ENCODE measurements around the gene ZBP1.

The ZBP1 gene

DNA sequence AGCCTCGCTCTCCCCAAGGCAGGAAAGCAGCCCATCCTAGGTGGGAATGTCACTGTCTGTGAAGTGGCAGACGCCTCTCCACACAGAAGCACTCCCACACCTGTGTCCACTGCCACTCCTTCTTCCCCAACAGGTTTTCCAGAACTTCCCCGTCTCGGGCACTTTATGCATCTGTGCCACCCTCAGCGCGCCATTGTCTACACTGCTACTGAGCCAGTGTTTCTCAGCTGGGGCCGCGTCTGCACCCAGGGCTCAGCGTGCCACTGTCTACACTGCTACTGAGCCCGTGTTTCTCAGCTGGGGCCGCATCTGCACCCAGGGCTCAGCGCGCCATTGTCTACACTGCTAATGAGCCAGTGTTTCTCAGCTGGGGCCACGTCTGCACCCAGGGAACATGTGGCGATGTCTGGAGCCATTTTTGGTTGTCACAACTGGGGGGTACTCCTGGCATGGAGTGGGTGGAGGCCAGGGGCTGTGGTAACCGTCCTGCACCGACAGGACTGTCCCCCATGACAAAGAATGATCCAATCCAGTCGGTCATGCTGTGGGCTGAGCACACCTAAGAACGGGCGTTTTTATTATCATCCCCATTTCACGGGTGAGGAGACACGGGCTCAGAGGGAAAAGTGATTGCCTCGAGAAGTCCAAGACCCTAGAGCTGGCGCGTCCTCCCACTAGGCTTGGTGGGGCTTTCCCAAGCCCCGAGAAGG lies 41.7 kb upstream of the ZBP1 start:
- WGBS, result 90% methylated on average over 26 of the region's 26 CpGs
- no peak overlapping the region for H2BK5ac ChIP-seq (ENCODE audit: low read depth, low read length, poor library complexity, severe bottlenecking)
- H2AFZ ChIP-seq (ENCODE audit: low read depth, low read length), result no peak overlapping the region
- peaks cover 51% of the 10 kb centered on the region for H3K79me1 ChIP-seq (replicated peaks; ENCODE audit: low read length, poor library complexity, severe bottlenecking)
- H3K4me2 ChIP-seq (ENCODE audit: low read length, poor library complexity, severe bottlenecking), result no peak overlapping the region
- no peaks in the 10 kb centered on the region for H3K27me3 ChIP-seq (ENCODE audit: control insufficient read depth in 1 of 2, insufficient read depth in 1 of 2, low read length in 2 of 2)
- no peak for DNase-seq
- no peak overlapping the region for H3K4ac ChIP-seq (ENCODE audit: low read depth in 1 of 2, low read length in 2 of 2)
- no peak overlapping the region for H4K91ac ChIP-seq (ENCODE audit: low read length)
- H2BK12ac ChIP-seq (ENCODE audit: low read length in 2 of 2), result no peak overlapping the region
- H3K36me3 ChIP-seq (ENCODE audit: control insufficient read depth in 1 of 2, insufficient read depth in 2 of 2, low read depth in 1 of 2, low read length in 2 of 2), result peaks cover 0 to 48% of the 10 kb centered on the region in 2 experiments
- H3K14ac ChIP-seq (ENCODE audit: low read length in 2 of 2), result no peak overlapping the region
- H3K4me1 ChIP-seq (ENCODE audit: control insufficient read depth, insufficient read depth, low read depth, low read length), result peaks cover 4% of the 10 kb centered on the region
- H4K8ac ChIP-seq (ENCODE audit: low read length), result no peak overlapping the region
- H3K4me3 ChIP-seq (ENCODE audit: insufficient read depth in 1 of 2, low read depth in 1 of 2, low read length in 2 of 2), result no peak overlapping the region
- H3K27ac ChIP-seq (ENCODE audit: low read length, poor library complexity, severe bottlenecking), result no peak overlapping the region
- H3K9me3 ChIP-seq (ENCODE audit: control insufficient read depth, low read length), result no peaks in the 10 kb centered on the region
- no peak overlapping the region for H2BK120ac ChIP-seq (ENCODE audit: low read depth, low read length)
- H2BK15ac ChIP-seq (ENCODE audit: low read depth, poor library complexity, severe bottlenecking), result no peak overlapping the region
- no peak overlapping the region for H3K23ac ChIP-seq (ENCODE audit: low read length in 2 of 2)
- H2AK5ac ChIP-seq (ENCODE audit: low read length, severe bottlenecking), result no peak overlapping the region
- no peak overlapping the region for H3K18ac ChIP-seq (ENCODE audit: low read depth in 1 of 2, low read length in 2 of 2)
- no peak overlapping the region for H3K9ac ChIP-seq (ENCODE audit: low read length)

DNA sequence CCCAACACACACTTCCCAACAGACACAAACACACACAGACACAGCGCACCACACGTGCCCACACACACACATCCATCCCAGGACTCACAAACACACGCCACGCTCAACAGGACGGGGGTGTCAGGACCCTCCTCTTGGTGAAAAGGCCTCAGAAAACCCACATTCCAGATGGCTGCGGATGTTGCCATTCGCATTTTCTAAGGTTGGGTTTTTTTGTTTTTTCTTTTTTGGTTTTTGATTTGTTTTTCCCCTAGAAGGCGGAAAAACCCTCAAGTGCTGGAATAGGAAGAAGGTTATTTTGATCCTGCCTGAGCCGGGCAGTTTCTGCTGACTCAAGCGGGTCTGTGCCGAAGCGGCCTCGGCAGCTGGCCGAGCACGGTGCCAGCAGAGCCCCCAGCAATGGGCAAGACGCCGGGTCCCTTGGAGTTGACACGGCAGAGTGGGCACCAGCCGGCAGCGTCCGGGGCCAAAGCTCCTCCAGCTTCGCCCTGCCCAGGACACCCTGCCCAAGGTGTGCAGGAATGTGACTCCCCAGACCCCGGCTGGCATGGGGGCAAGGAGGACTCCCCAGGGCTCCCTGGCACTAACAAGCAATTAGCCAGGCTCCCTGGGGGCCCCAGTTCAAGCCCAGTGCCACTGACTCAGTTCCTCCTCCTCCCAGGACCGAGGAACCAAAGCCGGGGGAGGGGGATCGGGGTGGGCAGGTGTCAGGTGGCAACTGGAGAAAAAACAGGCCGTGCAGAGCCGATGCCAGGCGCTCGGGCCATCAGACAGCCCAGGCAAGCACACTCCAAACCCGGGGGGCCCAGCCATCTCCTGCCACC lies 40.9 kb upstream of the ZBP1 start:
- no peak overlapping the region for H3K23ac ChIP-seq (ENCODE audit: low read length in 2 of 2)
- H2AK5ac ChIP-seq (ENCODE audit: low read length, severe bottlenecking), result no peak overlapping the region
- H3K4me3 ChIP-seq (ENCODE audit: insufficient read depth in 1 of 2, low read depth in 1 of 2, low read length in 2 of 2), result no peak overlapping the region
- H3K14ac ChIP-seq (ENCODE audit: low read length in 2 of 2), result peak overlapping the region in 1 of 2 experiments; percentile 53
- no peak overlapping the region for H2BK120ac ChIP-seq (ENCODE audit: low read depth, low read length)
- no peak overlapping the region for H3K27ac ChIP-seq (ENCODE audit: low read length, poor library complexity, severe bottlenecking)
- H3K18ac ChIP-seq (ENCODE audit: low read depth in 1 of 2, low read length in 2 of 2), result no peak overlapping the region
- peaks cover 0 to 51% of the 10 kb centered on the region in 2 experiments for H3K36me3 ChIP-seq (ENCODE audit: control insufficient read depth in 1 of 2, insufficient read depth in 2 of 2, low read depth in 1 of 2, low read length in 2 of 2)
- no peaks in the 10 kb centered on the region for H3K9me3 ChIP-seq (ENCODE audit: control insufficient read depth, low read length)
- H3K4me1 ChIP-seq (ENCODE audit: control insufficient read depth, insufficient read depth, low read depth, low read length), result peaks cover 4% of the 10 kb centered on the region
- no peak overlapping the region for H3K4me2 ChIP-seq (ENCODE audit: low read length, poor library complexity, severe bottlenecking)
- no peak for DNase-seq
- no peak overlapping the region for H3K9ac ChIP-seq (ENCODE audit: low read length)
- H3K4ac ChIP-seq (ENCODE audit: low read depth in 1 of 2, low read length in 2 of 2), result no peak overlapping the region
- H2BK12ac ChIP-seq (ENCODE audit: low read length in 2 of 2), result no peak overlapping the region
- no peak overlapping the region for H2BK15ac ChIP-seq (ENCODE audit: low read depth, poor library complexity, severe bottlenecking)
- H2AFZ ChIP-seq (ENCODE audit: low read depth, low read length), result no peak overlapping the region
- H3K79me1 ChIP-seq (replicated peaks; ENCODE audit: low read length, poor library complexity, severe bottlenecking), result peaks cover 46% of the 10 kb centered on the region
- H3K27me3 ChIP-seq (ENCODE audit: control insufficient read depth in 1 of 2, insufficient read depth in 1 of 2, low read length in 2 of 2), result no peaks in the 10 kb centered on the region
- 94% methylated on average over 31 of the region's 31 CpGs for WGBS
- H2BK5ac ChIP-seq (ENCODE audit: low read depth, low read length, poor library complexity, severe bottlenecking), result no peak overlapping the region
- H4K91ac ChIP-seq (ENCODE audit: low read length), result no peak overlapping the region
- no peak overlapping the region for H4K8ac ChIP-seq (ENCODE audit: low read length)

GRCh38 chr20:57660181-57660921 lies 40.1 kb upstream of the ZBP1 start:
- Histone ChIP-seq H3K9ac (ENCODE audit: low read length) (no peak overlapping the region), H3K4ac (ENCODE audit: low read depth in 1 of 2, low read length in 2 of 2) (no peak overlapping the region), H2BK5ac (ENCODE audit: low read depth, low read length, poor library complexity, severe bottlenecking) (no peak overlapping the region), H3K79me1 (replicated peaks; ENCODE audit: low read length, poor library complexity, severe bottlenecking) (peaks cover 42% of the 10 kb centered on the region), H2BK12ac (ENCODE audit: low read length in 2 of 2) (no peak overlapping the region), H3K36me3 (ENCODE audit: control insufficient read depth in 1 of 2, insufficient read depth in 2 of 2, low read depth in 1 of 2, low read length in 2 of 2) (peaks cover 0 to 54% of the 10 kb centered on the region in 2 experiments), H2AFZ (ENCODE audit: low read depth, low read length) (no peak overlapping the region), H3K23ac (ENCODE audit: low read length in 2 of 2) (no peak overlapping the region), H3K4me3 (ENCODE audit: insufficient read depth in 1 of 2, low read depth in 1 of 2, low read length in 2 of 2) (no peak overlapping the region), H3K9me3 (ENCODE audit: control insufficient read depth, low read length) (no peaks in the 10 kb centered on the region), H3K27ac (ENCODE audit: low read length, poor library complexity, severe bottlenecking) (no peak overlapping the region), H3K4me2 (ENCODE audit: low read length, poor library complexity, severe bottlenecking) (no peak overlapping the region), H4K91ac (ENCODE audit: low read length) (no peak overlapping the region), H3K14ac (ENCODE audit: low read length in 2 of 2) (peak overlapping the region in 1 of 2 experiments; percentile 53), H2AK5ac (ENCODE audit: low read length, severe bottlenecking) (no peak overlapping the region), H3K18ac (ENCODE audit: low read depth in 1 of 2, low read length in 2 of 2) (no peak overlapping the region), H3K27me3 (ENCODE audit: control insufficient read depth in 1 of 2, insufficient read depth in 1 of 2, low read length in 2 of 2) (no peaks in the 10 kb centered on the region), H4K8ac (ENCODE audit: low read length) (no peak overlapping the region), H2BK15ac (ENCODE audit: low read depth, poor library complexity, severe bottlenecking) (no peak overlapping the region), H3K4me1 (ENCODE audit: control insufficient read depth, insufficient read depth, low read depth, low read length) (peaks cover 4% of the 10 kb centered on the region), H2BK120ac (ENCODE audit: low read depth, low read length) (no peak overlapping the region)
- no peak for DNase-seq
- 89% methylated on average over 12 of the region's 13 CpGs for WGBS

Measured in mesenchymal stem cell (in vitro differentiated cells and primary cell).